BLaER1 (cell line): ENCODE data around the gene C1QTNF9B.
A peak's percentile ranks its signal among the peaks of the same experiment; 100 is the strongest.

Experiments
- H3K27ac ChIP-seq: shearing (Covaris generic); formaldehyde crosslinking; 2 replicates; pipeline ENCODE4 v1.8.1; 2022
- H3K27me3 ChIP-seq: shearing (Covaris generic); formaldehyde crosslinking; 2 replicates; pipeline ENCODE4 v1.8.1; 2022
- H3K36me3 ChIP-seq: shearing (Covaris generic); formaldehyde crosslinking; 2 replicates; pipeline ENCODE4 v1.8.1; 2022
- H3K4me1 ChIP-seq: shearing (Covaris generic); formaldehyde crosslinking; 2 replicates; pipeline ENCODE4 v1.8.1; 2022
- H3K4me2 ChIP-seq: shearing (Covaris generic); formaldehyde crosslinking; 2 replicates; pipeline ENCODE4 v1.8.1; 2022
- H3K4me3 ChIP-seq: shearing (Covaris generic); formaldehyde crosslinking; 2 replicates; pipeline ENCODE4 v1.8.1; 2022
- H3K9ac ChIP-seq: shearing (Covaris generic); formaldehyde crosslinking; 2 replicates; pipeline ENCODE4 v1.8.1; 2022
- H3K9me3 ChIP-seq: shearing (Covaris generic); formaldehyde crosslinking; 2 replicates; pipeline ENCODE4 v1.8.1; 2022
- H4K20me1 ChIP-seq: shearing (Covaris generic); formaldehyde crosslinking; 2 replicates; pipeline ENCODE4 v1.8.1; 2022
- Cebpa-rat ChIP-seq: shearing (Covaris generic); IDR thresholded peaks from 2 replicates; pipeline ENCODE4 v1.8.1; 2022

C1QTNF9B gene

DNA sequence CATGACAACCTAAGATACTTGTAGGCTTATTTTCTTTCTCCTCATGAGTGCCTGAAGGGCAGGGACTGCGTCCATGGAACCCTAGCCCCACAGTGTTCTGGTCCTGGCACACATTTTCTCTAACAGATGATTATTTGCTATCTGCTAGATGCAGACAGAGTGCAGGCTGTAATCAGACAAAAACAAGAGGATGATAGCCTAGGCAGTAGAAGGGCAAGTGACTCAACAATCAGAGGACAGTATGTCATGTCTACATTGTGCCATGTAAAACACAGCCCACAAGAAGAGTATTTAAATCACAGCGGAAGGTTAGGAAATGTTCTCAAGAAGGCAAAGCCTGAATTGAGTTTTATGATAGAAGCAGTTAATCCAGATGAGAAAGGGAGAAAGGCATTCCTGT, 37.4 kb downstream of the C1QTNF9B start:
- Histone ChIP-seq H3K9ac (no peak overlapping the region), H3K36me3 (peaks cover 4% of the 10 kb centered on the region; the same call in 1 of the 2 replicates), H3K9me3 (no peaks in the 10 kb centered on the region), H3K4me1 (peaks cover 12% of the 10 kb centered on the region; the same call in 1 of the 2 replicates), H3K27me3 (no peaks in the 10 kb centered on the region), H3K27ac (no peak overlapping the region), H3K4me3 (no peak overlapping the region), H4K20me1 (no peaks in the 10 kb centered on the region), H3K4me2 (no peak overlapping the region)
- no peak for TF ChIP-seq Cebpa-rat

DNA sequence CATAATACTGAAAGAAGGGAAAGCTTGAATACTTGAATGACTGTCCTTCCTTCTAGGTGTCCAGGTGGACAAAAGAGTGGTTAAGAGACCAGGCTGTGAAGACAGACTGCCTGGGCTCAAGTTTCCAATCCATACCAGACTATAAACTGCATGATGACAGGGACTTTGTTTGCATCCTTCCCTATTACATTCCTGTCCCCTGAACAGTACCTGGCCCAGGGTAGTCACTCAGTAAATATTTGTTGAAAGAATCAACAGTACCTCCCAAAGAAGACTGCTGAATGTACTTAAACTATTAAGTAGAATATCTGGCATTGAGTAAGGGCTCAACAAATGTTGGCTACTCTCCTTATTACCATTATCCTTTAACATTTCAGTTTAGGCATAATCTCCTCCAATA, 37.8 kb downstream of the C1QTNF9B start:
- no peaks in the 10 kb centered on the region for H4K20me1 ChIP-seq
- H3K27ac ChIP-seq: no peak overlapping the region
- H3K36me3 ChIP-seq: peaks cover 4% of the 10 kb centered on the region; the same call in 1 of the 2 replicates
- H3K9ac ChIP-seq: no peak overlapping the region
- TF ChIP-seq Cebpa-rat: no peak
- H3K4me1 ChIP-seq: peaks cover 12% of the 10 kb centered on the region; the same call in 1 of the 2 replicates
- H3K27me3 ChIP-seq: no peaks in the 10 kb centered on the region
- no peak overlapping the region for H3K4me3 ChIP-seq
- no peak overlapping the region for H3K4me2 ChIP-seq
- H3K9me3 ChIP-seq: no peaks in the 10 kb centered on the region

DNA sequence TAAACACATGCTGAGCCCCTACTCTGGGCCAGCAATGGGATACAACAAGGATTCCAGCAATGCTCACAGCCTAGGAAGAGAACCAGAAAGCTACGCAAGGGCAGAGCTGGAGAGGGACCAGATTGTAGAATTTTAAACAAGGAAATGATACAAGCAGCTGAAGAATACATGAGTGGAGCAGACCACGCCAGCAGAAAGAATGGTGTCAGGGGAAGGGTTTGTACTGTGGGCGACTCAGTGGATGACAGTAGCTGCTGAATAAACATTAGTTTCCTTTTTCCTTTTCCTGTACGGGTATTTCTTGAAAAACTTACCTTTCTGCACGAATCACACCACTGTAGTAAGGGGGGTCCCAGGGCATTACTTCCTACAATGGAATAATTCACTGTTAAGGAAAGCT, 38.8 kb downstream of the C1QTNF9B start:
- Histone ChIP-seq H3K9ac (no peak overlapping the region), H3K4me3 (no peak overlapping the region), H4K20me1 (no peaks in the 10 kb centered on the region), H3K9me3 (no peaks in the 10 kb centered on the region), H3K4me2 (no peak overlapping the region), H3K27me3 (no peaks in the 10 kb centered on the region), H3K4me1 (peaks cover 12% of the 10 kb centered on the region; the same call in 1 of the 2 replicates), H3K27ac (no peak overlapping the region), H3K36me3 (peaks cover 4% of the 10 kb centered on the region; the same call in 1 of the 2 replicates)
- no peak for TF ChIP-seq Cebpa-rat

DNA sequence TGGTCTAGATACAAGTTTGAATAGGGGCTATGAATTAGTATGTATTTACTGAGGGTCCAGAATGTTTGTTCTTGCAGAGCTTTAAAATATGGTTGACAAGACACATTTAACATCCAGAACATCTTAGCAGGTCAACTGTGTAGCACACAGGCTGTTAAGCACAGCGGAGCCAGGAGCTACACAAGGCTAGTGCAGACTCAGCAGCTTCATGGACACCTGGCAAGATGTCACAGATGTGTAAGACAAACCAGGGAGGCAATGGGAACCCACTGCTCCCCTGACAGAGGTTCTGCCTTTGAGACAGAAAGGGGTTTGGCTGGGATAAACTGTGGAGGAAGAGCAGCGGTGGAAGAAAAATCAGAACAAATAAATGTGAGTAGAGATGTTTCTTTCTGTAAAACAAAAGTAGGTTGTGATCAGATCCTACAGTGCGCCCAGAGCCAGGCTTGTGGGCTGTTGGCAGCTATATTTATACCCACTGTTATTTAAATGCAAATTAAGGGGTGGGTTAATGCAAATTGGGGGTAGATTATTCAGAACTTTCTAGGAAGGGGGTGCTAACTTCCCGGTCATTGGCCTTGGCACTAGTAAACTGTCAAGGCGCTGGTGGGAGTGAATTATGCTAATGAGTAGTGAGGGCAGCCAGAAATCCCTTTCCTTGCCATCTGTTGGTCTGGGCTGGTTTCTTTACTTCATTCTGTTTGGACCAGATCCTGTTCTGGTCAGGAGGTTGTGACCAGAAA, 41.1 kb downstream of the C1QTNF9B start:
- no peak for TF ChIP-seq Cebpa-rat
- Histone ChIP-seq H3K27me3 (no peaks in the 10 kb centered on the region), H3K4me2 (no peak overlapping the region), H4K20me1 (no peaks in the 10 kb centered on the region), H3K27ac (no peak overlapping the region), H3K4me1 (peaks cover 12% of the 10 kb centered on the region; the same call in 1 of the 2 replicates), H3K36me3 (peaks cover under 1% of the 10 kb centered on the region; the same call in 1 of the 2 replicates), H3K9ac (no peak overlapping the region), H3K4me3 (no peak overlapping the region), H3K9me3 (no peaks in the 10 kb centered on the region)

DNA sequence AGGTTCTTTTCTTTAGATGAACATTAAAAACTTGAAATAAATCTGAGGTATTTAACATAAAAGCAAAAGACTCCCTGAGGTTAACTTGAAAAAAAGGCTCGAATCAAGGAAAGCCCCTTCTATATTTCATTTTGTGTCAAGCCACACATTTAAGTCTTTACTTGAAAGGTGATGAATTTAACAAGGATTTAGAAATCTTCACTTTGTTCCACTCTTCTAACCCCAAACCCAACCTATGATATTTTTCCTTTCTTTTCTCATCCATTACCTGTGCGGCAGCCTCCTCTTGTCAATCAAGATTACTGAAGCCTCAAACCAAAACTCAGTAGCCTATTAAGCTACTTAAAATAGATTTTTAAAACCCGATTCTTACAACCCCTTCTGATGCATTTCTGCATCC, 41.9 kb downstream of the C1QTNF9B start:
- Histone ChIP-seq H3K4me1 (peaks cover 14% of the 10 kb centered on the region), H3K4me2 (no peak overlapping the region), H3K36me3 (no peaks in the 10 kb centered on the region), H3K9ac (no peak overlapping the region), H3K4me3 (no peak overlapping the region), H3K27me3 (no peaks in the 10 kb centered on the region), H3K9me3 (no peaks in the 10 kb centered on the region), H3K27ac (no peak overlapping the region), H4K20me1 (no peaks in the 10 kb centered on the region)
- TF ChIP-seq Cebpa-rat: no peak

DNA sequence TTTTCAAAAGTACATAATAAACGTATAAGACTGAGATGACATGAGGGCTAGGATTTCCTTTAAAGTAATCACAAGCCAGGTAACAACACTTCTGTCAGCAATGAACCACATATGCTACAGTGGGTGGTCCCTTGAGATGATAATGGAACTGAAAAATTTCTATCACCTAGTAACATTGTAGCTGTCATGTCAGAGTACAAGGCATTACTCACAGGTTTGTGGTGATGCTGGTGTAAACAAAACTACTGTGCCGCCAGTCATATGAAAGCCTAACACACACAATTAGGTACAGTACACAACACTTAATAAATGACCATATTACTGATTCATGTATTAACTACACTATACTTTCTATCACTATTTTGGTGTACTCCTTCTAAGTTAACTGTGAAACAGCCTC, 45.0 kb downstream of the C1QTNF9B start:
- peaks cover 44% of the 10 kb centered on the region for H3K4me1 ChIP-seq
- TF ChIP-seq Cebpa-rat: no peak
- H4K20me1 ChIP-seq: no peaks in the 10 kb centered on the region
- no peak overlapping the region for H3K4me2 ChIP-seq
- no peaks in the 10 kb centered on the region for H3K27me3 ChIP-seq
- no peak overlapping the region for H3K4me3 ChIP-seq
- H3K9ac ChIP-seq: no peak overlapping the region
- no peak overlapping the region for H3K27ac ChIP-seq
- H3K9me3 ChIP-seq: no peaks in the 10 kb centered on the region
- H3K36me3 ChIP-seq: no peaks in the 10 kb centered on the region

DNA sequence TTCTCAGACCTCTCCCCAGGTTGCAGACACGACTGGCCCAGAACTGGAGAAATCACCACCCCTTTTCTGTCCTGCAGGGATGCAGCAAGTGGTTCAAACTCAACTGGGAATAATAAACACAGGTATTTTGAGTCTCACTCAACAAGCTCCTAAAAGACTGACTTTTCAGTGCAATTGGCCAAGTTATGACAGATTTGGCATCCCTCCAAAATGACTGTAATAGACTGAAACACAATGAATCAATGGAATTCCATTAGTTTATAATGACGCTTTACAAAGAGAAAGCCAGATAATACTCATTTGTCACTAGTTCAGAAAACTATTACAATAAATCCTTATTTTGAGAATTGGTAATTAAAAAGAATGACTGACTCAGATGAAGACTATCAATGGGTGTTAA, 46.2 kb downstream of the C1QTNF9B start:
- Histone ChIP-seq H4K20me1 (no peaks in the 10 kb centered on the region), H3K4me1 (peaks cover 52% of the 10 kb centered on the region)
- TF ChIP-seq Cebpa-rat: no peak

GRCh38 chr13:23850134-23850533, 47.2 kb downstream of the C1QTNF9B start:
- TF ChIP-seq Cebpa-rat: no peak
- H3K36me3 ChIP-seq: no peaks in the 10 kb centered on the region
- H3K4me3 ChIP-seq: no peak overlapping the region
- no peaks in the 10 kb centered on the region for H3K9me3 ChIP-seq
- no peaks in the 10 kb centered on the region for H3K27me3 ChIP-seq
- peaks cover 54% of the 10 kb centered on the region for H3K4me1 ChIP-seq
- H3K27ac ChIP-seq: no peak overlapping the region
- no peak overlapping the region for H3K9ac ChIP-seq
- H4K20me1 ChIP-seq: no peaks in the 10 kb centered on the region
- peak overlapping the region; percentile 35 for H3K4me2 ChIP-seq

More for the DNA sequence above, 46.2 kb downstream of the C1QTNF9B start:
- Histone ChIP-seq H3K36me3 (no peaks in the 10 kb centered on the region), H3K9me3 (no peaks in the 10 kb centered on the region), H3K4me2 (no peak overlapping the region), H3K9ac (no peak overlapping the region), H3K27ac (no peak overlapping the region), H3K4me3 (no peak overlapping the region), H3K27me3 (no peaks in the 10 kb centered on the region)

DNA sequence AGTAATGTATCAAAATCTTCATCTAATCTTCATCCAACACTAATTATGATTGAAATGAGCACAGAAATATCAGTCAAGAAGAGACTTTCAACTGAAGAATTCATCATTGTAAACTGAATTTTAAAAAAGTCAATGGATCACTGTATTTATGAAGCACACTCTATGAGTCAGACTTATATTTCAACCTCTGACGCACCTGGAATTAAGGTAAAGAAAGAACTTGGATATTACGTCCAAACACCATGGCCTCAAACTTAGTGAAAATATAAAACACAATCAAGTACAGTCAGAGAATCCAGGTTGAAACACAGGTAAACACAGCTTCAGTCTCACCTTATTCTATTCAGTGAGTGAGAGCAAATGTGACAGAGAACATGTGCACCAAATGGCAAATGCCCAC, 47.6 kb downstream of the C1QTNF9B start:
- no peak for TF ChIP-seq Cebpa-rat
- peak overlapping the region; percentile 35 for H3K4me2 ChIP-seq
- no peak overlapping the region for H3K9ac ChIP-seq
- H4K20me1 ChIP-seq: no peaks in the 10 kb centered on the region
- no peak overlapping the region for H3K4me3 ChIP-seq
- no peaks in the 10 kb centered on the region for H3K9me3 ChIP-seq
- peaks cover 59% of the 10 kb centered on the region for H3K4me1 ChIP-seq
- no peaks in the 10 kb centered on the region for H3K36me3 ChIP-seq
- H3K27me3 ChIP-seq: no peaks in the 10 kb centered on the region
- no peak overlapping the region for H3K27ac ChIP-seq

GRCh38 chr13:23848646-23849141, 48.6 kb downstream of the C1QTNF9B start:
- TF ChIP-seq Cebpa-rat: no peak
- Histone ChIP-seq H3K4me1 (peaks cover 69% of the 10 kb centered on the region), H4K20me1 (no peaks in the 10 kb centered on the region), H3K4me3 (no peak overlapping the region), H3K27me3 (no peaks in the 10 kb centered on the region), H3K27ac (peak overlapping the region; percentile 1; the same call in 1 of the 2 replicates), H3K9me3 (no peaks in the 10 kb centered on the region), H3K36me3 (no peaks in the 10 kb centered on the region), H3K4me2 (peak overlapping the region; percentile 80), H3K9ac (no peak overlapping the region)
